Islet precursor cell (in vitro differentiated cells): ENCODE measurements around the gene GAD1.

ENCODE experiments used
- DNase-seq: peaks from one replicate; pipeline ENCODE4 v3.0.0-alpha.2; 2018

Gene GAD1

DNA sequence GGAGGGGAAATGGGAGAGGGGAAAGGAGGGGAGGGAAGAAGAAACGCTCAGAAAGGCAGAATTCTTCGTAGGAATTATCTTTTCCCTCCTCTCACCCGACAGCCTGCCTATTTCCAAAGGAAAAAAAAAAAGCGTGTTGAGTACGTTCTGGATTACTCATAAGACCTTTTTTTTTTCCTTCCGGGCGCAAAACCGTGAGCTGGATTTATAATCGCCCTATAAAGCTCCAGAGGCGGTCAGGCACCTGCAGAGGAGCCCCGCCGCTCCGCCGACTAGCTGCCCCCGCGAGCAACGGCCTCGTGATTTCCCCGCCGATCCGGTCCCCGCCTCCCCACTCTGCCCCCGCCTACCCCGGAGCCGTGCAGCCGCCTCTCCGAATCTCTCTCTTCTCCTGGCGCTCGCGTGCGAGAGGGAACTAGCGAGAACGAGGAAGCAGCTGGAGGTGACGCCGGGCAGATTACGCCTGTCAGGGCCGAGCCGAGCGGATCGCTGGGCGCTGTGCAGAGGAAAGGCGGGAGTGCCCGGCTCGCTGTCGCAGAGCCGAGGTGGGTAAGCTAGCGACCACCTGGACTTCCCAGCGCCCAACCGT is at the start of gene GAD1:
Gene GAD1, plus strand, starts transcription at position 384 of the 589 bp plus-strand sequence. CDS start 1,705 bp downstream, outside the sequence.
- peak; percentile 79 for DNase-seq

DNA sequence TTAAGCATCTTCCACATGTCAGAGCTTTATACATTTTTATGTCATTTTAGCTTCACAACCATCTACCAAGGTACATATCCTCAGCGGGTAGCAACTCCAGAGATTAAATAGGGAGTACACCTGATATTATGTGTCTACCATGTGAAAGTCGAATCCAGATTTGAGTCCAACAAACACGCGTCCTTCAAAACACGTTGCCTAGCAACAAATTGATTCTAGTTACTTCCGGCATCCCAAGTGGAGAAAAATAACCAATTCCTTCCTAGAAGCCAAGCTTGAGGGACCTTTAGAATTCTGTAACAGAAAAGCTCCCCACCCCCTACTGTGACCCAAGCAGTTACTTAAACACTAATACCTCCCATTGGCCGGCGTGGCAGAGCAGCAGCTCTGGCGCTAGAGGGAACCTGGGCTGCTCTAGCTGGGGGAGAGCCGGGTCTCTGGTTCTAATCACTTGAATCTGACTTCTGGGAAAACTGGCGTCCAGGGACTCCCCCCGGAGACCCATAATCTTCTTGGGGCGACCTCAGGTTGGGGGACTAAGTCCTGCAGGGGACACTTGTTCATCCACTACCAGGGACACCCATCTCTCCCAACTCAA is 46.6 kb upstream of the GAD1 start, which contains the start of gene ERICH2:
Gene ERICH2, plus strand, starts transcription at position 371 of the 598 bp plus-strand sequence. CDS start 304 bp downstream, outside the sequence.
- peak; percentile 89 for DNase-seq

DNA sequence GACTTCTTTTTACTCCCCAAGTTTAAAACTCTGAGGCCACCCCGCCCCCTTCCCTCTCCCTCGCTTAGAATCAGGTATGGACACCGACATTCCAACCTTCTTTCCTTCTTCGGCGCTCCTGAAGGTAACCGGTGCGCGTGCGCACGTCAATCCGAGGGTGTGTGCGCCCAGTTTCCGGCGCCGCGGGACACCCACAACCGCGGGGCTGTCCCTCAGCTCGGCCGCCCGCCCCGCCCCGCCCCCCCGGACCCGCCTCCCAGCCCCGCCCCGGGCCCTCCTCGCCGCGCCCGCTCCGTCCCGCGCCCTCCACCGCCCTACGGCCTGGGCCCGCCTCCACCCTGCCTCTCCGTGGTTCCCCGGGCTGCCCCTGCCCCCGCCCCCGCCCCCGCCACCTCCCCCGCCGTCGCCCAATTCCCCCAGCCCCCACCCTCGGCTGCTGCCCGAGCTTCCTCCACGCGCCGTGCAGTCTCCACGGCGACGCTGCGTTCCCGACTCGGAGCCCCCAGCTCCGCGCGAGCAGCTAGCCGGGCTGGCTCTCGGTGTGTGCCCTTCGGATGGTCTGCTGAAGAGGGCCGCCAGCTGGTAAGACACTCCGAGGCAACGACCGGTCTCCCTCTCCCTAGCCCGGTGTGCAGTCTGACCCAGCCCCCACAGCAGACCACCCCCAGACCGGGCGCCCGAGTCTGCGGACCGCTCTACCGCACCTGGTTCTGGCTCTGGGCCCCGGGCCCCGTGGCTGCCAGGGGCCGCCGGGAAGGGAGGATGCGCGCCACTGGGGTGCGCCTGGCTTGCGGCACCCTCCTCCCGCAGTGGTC is 45.9 kb upstream of the GAD1 start:
- peak; percentile 94 for DNase-seq

DNA sequence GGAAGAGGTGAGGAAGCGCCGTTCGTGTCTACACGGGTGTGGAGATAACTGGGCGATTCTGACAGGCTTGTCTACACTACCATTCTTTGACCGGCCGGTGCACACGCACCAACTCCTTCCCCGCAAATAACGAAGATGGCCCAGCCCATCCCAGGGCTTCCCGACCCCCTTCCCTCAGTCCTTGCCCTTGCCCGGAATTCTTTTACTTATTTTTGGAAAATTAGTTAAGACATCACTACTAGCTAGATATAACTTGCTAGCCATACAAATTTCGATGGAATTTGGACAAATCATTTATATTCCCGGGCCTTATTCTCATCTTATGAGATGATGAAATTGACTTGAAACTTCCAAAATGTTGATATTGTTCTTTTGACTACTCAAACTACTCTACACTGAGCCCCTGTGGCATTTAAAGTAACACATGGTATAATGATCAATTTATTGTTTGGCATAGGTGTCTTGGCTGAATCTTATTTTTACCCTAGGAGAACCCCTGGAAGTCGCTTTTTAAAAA is 45.2 kb upstream of the GAD1 start:
- DNase-seq = no peak

DNA sequence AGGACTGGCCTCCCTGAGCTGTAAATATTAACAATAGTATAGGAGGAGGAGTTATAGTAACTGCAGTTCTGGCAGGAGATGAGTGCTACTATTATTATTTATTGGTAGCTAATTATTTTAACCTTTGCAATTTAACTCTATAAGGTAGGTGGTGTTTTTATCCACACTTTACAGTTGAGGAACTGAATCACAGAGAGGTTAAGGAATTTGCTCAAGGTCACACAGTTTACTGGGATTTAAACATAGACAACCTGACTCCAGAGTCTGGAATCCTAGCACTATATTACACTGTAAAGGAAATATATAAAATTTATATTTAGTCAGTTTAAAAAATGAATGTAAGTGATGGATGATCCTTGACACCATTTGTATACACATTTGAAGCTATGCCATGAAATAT is 44.4 kb upstream of the GAD1 start:
- no peak for DNase-seq

DNA sequence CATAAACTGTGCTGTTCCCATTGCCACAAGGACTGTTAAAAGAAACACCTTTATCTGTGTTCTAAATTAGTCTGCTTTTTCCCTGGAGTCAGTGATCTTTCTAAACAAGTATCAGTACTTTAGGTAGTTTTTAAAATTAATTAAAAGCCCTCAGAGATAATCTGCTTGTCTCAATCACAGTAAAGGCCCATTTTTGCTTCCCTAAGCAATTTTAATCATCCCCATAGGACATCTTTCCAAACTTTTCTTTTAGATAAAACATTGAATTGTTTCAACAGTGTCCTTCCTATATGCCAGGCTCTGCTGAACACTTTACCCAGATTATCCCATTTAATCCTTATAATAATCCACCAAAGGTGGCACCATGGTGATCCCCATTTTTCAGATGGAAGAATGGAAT is 42.6 kb upstream of the GAD1 start:
- no peak for DNase-seq

DNA sequence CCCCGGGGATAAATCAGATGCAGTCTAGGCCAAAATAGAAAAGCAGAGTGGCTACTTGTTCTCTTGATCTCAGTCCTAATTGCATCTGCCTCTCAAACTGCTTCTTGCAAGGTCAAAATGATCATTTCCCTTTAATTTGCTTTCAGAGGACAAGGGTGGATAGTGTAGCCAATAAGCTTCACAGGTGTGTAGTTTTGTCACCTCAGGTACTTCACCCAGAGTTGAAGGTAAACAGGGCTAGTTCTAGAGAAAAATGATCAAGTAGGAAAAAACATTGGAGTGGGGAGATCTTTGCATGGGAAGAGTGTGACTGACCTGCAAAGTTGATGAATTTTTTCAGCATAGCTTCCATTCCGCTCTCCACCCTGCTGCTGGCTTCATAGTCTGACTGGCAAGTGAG is 37.8 kb upstream of the GAD1 start:
- DNase-seq = no peak

DNA sequence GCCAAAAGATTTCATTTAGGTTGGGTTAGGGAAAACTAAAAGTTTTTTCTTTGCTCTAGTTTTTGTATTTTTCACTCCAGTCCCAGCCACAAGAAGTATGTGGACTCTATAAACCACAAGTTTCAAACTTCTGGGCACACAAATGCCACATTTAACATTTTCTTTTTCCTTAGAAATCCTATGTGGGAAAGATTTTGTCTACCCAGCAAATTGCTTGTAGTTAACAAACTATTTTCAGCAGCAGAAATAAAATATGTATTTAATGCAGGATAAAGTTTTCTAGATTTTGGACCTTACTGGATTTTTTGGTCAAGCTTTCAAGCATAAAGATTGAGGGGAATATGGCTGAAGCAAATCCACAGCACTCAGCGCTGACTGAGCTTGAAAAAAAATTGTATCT is 37.4 kb upstream of the GAD1 start:
- no peak for DNase-seq

DNA sequence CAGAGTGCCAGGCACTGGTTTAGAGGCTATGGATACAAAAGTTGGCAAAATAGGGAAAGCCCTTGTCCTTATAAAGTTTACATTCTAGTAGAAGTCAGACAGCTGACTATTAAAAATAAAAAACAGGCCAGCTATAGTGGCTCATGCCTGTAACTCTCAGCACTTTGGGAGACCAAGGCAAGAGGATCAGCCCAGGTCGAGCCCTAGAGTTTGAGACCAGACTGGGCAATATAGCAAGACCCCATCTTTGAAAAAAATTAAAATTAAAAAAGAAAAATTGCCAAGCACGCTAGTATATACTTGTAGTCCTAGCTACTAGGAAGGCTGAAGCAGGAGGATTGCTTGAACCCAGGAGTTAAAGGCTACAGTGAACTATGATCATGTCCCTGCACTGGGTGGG is 34.0 kb upstream of the GAD1 start:
- no peak for DNase-seq

DNA sequence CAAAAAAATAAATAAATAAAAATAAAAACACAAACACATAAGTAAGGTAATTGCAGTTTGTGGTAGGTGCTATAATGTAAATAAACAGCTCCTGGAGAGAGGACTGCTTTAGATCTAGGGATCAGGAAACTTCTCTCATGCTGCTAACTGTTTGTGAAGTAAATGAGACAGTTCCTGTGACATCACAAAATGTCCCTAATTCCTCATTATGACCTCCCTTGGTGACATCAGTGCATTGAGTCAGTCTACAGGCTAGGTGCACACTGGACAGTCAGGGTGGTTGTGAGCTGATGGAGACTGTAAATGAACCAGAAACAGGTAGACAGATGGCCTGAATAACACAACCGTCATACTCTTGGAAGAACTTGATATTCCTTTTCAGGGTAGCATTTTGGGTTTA is 33.1 kb upstream of the GAD1 start:
- DNase-seq = no peak

DNA sequence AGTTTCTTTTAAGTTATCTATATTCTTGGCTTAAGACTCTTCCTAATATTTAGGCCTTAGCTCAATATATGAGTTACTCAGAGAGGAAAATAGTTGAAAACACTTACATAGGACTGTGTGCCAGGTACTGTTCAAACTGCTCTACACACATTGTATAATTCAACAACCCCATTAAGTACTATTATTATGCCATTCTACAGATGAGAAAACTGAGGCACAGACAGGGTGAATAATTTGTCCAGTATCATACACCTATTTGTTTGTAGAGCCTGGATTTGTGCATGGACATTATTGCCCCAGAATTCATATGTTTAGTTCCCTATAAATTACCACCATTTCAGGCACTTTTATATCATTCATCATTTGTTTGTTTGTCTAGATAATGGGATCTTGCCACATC is 17.7 kb upstream of the GAD1 start:
- no peak for DNase-seq

DNA sequence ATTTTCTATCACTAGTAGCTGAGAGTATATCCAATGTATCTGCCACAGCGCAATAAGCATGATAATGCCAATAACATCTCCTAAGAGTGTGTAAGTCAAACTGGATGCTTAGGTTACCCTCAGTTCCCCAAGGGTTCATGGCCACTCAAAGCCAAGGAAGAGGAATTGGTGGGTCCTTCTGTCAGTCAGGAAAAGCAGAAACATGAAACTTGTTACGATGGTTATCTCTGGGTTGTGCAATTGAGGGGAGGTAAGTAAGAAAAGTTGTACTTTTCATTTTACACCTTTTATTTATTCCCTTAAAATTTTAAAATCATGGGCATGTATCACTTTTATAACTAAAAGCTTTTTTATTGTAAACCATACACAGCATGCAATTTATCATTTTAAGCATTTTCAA is 10.1 kb upstream of the GAD1 start:
- DNase-seq = no peak

DNA sequence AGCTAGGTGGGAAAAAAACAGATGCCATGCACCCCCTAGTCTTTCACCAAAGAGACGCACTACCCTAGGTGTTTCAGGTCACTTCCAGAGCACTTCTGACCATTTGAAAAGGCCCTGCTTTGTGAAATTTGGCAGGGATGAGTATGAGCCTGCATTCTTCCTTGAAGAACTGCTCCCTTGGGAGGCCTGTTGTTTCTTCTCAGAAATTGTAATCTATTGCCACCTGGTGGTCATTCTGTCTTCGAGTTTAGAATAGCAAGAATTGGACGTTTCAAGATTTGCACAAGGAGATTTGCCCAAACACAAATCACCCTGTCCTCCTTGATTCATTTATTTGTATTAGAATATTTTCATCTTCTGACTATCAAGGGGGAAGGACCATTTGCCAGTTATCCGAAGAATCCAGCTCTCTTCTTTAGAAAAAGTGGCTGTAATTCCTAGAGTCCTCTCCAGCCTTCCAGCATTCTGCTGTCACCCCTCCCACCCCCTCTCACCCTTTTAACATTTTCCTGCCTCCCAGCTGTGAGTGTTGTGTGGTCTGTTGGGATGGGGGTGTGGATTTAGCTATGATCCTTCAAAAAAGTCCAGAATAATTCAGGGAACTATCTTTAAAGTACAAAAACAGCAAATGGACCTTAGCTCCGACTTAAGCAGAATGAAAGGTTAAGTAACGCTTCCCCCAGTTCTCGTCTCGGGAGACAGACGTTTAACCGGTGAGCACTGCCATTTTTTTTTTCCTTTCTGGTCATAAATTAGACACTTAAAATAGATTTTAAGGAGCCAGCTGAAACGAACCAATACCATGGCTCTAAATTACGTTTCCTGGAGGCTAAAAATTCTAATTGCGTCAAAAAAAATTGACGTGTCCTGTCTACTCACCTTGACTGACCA is 3.7 kb upstream of the GAD1 start:
- no peak for DNase-seq

DNA sequence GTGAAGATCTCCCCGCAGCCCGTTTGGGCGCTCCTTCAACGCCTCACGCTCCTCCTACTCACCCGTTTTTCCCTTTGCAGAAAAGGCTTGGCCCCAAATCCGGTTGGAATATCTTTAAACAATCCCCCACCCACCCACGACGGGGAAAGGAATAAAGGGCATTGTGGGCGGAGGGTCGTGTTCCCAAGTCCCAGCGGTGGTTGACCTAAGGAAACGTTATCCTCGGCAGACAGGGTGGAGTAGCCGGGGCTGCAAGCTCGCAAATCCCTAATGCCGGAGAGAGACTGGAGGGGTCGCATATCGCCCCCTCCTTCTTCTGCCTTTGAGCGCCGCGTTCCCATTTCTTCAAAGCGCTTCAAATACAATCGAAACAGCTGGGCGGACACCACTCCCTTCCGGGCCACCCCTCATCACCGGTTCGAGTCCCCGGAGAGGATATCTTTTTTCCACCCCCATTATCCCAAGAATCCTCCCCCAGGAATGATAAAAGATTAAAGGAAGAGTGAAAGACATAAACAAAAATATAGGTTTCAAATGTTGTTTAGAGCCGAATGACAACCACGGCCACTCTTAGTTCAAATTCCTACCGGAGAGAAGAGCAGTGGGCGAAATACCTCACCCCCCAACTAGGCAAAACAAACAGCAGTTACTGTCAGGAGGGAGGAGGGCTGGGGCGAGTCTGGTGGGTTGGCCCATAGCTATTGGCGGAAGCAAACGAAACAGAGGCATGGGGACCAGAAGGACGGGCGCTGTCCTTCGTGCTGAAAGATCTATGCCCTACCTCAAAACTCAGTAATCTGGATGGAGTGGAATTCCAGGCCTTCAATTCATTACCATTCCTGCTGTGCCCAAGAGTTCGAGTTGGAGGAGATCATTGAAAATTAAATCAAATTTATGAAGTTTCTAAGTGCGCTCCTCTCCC is 2.8 kb upstream of the GAD1 start:
- peak; percentile 89 for DNase-seq

DNA sequence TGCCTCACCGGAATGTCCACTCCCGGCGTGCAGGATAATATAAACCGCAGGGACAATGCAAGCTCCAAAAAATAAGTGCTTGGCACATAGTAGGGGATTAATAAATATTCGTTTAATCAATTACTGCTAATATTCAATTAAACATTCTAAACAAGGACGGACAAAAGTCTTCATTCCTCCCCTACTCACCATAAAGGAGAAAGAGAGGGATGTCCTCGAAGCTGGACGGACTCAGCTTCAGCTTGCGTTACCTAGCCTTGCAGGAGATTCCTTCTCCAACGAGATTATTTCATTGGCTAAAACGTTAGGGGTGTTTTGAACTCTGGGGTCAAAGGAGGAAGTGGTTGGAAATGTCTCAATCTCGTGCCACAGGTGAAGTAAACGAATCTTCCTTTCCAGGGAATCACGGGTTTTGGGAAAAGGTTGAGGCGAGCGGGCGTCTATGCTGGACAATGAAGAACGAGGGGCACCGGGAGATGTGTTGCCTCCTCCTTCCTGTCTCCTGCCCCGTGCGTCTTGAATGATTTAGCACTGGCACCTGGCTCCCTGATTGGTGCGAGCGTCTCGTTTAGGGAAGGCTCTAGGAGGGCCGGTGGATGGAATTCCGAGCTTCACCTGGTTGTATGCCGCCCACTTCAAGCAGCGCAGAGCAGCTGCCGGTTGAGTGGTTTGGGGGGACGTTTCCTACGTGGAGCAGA is 2.0 kb upstream of the GAD1 start:
- no peak for DNase-seq

DNA sequence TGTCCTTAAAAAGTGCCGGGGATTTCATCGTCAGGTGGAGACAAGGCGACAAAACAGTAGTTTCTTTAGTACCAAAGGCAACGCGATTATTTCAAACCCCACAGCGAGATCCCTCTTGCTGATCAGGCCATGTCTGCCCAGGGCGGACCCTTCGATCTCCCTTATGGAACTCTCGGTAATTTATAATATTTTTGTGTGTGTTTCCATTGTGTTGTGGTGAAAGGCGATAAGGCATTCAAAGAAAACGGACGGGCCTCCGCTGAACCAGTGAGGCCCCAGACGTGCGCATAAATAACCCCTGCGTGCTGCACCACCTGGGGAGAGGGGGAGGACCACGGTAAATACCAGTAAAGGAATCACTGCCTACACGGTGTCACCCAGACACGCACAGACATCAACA is 1.4 kb upstream of the GAD1 start:
- DNase-seq = no peak

DNA sequence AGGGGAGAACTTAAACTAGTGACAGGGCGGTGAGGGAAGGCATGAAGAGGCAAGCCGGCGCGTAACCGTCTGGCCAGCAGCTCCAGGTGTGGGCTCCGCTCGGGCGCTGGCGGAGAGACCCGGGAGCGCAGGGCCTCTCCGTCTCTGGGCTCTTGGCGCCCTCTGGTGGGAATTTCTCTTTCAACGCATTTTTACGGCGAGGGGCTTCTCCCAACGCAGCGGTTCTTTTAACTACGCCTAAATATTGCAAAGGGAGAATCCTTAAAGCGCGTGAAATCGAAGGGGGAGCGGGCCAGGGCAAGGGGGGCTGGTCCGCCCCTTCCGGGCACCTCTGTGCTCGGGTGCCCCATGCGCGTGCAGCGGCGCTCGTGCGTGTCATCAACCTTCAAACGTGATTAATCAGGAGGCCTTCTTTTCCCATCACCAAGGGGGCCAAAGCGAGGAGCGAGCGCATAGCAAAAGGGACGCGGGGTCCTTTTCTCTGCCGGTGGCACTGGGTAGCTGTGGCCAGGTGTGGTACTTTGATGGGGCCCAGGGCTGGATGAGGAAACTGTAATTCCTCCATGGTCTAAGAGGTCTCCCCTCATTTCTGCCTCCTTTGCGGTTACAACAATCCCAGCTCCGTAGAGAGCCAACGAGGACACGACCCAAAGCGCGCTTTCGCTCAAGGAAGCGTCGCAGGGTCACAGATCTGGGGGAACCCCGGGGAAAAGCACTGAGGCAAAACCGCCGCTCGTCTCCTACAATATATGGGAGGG is 762 bp upstream of the GAD1 start:
- peak; percentile 88 for DNase-seq

DNA sequence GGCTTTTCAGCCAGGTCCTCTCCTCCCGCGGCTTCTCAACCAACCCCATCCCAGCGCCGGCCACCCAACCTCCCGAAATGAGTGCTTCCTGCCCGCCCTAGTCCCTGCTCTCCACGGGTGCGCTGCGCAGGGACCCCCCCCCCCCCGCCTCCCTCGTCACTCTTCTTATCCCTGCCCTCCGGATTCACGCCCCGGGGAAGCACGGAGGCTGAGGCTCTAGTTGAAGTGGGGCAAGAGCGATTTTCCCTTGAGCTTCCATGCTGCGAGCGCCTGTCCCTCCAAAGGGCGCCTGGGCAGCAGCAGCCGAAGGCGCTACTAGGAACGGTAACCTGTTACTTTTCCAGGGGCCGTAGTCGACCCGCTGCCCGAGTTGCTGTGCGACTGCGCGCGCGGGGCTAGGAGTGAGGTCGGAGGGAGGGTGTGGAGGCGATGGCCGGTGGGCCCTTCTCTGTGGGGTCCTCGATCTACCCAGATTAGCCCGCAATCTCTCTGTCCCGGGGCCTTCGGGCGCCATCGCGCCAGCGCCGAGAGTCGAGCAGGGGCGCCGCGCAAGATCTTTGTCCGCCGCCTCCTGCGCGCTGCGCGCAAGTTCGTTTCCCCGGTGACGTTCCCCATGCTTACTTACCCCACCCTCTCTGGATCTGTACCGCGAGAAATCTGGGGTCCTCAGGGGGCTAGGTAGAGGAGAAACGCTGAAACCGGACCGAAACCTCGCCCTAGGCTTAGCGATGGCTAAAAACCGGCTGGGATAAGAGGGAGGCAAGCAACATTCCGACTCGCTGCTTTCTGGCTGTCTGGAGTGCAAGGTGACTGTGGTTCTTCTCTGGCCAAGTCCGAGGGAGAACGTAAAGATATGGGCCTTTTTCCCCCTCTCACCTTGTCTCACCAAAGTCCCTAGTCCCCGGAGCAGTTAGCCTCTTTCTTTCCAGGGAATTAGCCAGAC is 677 bp downstream of the GAD1 start:
- DNase-seq = no peak
